Measurements from ENCODE around the gene IGDCC3.

DNA sequence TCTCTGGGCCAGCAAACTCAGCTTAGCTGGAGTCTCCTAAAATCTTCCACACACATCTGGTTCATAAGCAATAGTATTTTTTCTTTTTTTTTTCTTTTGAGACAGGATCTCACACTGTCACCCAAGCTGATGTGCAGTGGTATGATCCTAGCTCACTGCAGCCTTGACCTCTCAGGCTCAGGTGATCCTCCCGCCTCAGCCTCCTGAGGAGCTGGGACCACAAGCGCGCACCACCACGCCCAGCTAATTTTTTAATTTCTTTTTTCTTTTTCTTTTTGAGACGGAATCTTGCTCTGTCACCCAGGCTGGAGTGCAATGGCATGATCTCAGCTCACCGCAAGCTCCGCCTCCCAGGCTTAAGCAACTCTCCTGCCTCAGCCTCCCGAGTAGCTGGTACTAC, 39.0 kb downstream of the IGDCC3 start:
- TF ChIP-seq, protein P1, sequence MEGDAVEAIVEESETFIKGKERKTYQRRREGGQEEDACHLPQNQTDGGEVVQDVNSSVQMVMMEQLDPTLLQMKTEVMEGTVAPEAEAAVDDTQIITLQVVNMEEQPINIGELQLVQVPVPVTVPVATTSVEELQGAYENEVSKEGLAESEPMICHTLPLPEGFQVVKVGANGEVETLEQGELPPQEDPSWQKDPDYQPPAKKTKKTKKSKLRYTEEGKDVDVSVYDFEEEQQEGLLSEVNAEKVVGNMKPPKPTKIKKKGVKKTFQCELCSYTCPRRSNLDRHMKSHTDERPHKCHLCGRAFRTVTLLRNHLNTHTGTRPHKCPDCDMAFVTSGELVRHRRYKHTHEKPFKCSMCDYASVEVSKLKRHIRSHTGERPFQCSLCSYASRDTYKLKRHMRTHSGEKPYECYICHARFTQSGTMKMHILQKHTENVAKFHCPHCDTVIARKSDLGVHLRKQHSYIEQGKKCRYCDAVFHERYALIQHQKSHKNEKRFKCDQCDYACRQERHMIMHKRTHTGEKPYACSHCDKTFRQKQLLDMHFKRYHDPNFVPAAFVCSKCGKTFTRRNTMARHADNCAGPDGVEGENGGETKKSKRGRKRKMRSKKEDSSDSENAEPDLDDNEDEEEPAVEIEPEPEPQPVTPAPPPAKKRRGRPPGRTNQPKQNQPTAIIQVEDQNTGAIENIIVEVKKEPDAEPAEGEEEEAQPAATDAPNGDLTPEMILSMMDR (IDR thresholded peaks at IDR 0.05; ENCODE audit: insufficient read depth, low read length): no peak
- TF ChIP-seq, protein P2, sequence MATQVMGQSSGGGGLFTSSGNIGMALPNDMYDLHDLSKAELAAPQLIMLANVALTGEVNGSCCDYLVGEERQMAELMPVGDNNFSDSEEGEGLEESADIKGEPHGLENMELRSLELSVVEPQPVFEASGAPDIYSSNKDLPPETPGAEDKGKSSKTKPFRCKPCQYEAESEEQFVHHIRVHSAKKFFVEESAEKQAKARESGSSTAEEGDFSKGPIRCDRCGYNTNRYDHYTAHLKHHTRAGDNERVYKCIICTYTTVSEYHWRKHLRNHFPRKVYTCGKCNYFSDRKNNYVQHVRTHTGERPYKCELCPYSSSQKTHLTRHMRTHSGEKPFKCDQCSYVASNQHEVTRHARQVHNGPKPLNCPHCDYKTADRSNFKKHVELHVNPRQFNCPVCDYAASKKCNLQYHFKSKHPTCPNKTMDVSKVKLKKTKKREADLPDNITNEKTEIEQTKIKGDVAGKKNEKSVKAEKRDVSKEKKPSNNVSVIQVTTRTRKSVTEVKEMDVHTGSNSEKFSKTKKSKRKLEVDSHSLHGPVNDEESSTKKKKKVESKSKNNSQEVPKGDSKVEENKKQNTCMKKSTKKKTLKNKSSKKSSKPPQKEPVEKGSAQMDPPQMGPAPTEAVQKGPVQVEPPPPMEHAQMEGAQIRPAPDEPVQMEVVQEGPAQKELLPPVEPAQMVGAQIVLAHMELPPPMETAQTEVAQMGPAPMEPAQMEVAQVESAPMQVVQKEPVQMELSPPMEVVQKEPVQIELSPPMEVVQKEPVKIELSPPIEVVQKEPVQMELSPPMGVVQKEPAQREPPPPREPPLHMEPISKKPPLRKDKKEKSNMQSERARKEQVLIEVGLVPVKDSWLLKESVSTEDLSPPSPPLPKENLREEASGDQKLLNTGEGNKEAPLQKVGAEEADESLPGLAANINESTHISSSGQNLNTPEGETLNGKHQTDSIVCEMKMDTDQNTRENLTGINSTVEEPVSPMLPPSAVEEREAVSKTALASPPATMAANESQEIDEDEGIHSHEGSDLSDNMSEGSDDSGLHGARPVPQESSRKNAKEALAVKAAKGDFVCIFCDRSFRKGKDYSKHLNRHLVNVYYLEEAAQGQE (IDR thresholded peaks at IDR 0.05; ENCODE audit: insufficient replicate concordance, low read depth): no peak
- TF ChIP-seq SPI1 (IDR thresholded peaks at IDR 0.05; ENCODE audit: borderline replicate concordance, low read depth) (no peak), POLR2AphosphoS5 (IDR thresholded peaks at IDR 0.05; ENCODE audit: low read depth) (no peak), GABPA (IDR thresholded peaks at IDR 0.05; ENCODE audit: low read depth) (no peak)
